Activated CD4-positive, alpha-beta T cell treated with anti-CD3 and anti-CD28 coated beads, Interleukin-2, amount 50 U/mL, for 1 hour (primary cell): ENCODE data around the gene CYP27C1.
"Not testable (repeated sequence)": the region's sequence is repeated elsewhere in the genome, so short reads cannot be mapped to it uniquely, and the experiment has no call there.

Experiments
- DNase-seq: peaks from one replicate; pipeline ENCODE4 v3.0.0-alpha.2; 2020

CYP27C1 gene

GRCh38 chr2:127220102-127220767 is at the start of gene CYP27C1:
TSS of gene CYP27C1 (minus strand) at chr2:127220299. CDS start at chr2:127220270, 29 bp downstream.
- DNase-seq: no peak

- DNase-seq: no peak
These were observed 41.8 kb upstream of the CYP27C1 start for GRCh38 chr2:127261804-127262406.

GRCh38 chr2:127259355-127259754 is 39.3 kb upstream of the CYP27C1 start:
- no peak for DNase-seq

GRCh38 chr2:127256866-127257265 is 36.8 kb upstream of the CYP27C1 start:
- DNase-seq: no peak

GRCh38 chr2:127256381-127256780 is 36.3 kb upstream of the CYP27C1 start:
- no peak for DNase-seq

GRCh38 chr2:127255721-127256120 is 35.6 kb upstream of the CYP27C1 start:
- no peak for DNase-seq

GRCh38 chr2:127255146-127255545 is 35.0 kb upstream of the CYP27C1 start:
- no peak for DNase-seq

GRCh38 chr2:127254386-127254981 is 34.4 kb upstream of the CYP27C1 start:
- no peak for DNase-seq

- DNase-seq: not testable (repeated sequence)
These were observed 21.1 kb upstream of the CYP27C1 start for GRCh38 chr2:127241184-127241583.

GRCh38 chr2:127239395-127239794 is 19.3 kb upstream of the CYP27C1 start:
- DNase-seq: no peak

GRCh38 chr2:127237768-127238167 is 17.7 kb upstream of the CYP27C1 start:
- DNase-seq: not testable (repeated sequence)

GRCh38 chr2:127235082-127235702 is 15.1 kb upstream of the CYP27C1 start:
- DNase-seq: no peak

- no peak for DNase-seq
These were observed 13.6 kb upstream of the CYP27C1 start for GRCh38 chr2:127233710-127234109.

GRCh38 chr2:127231130-127231865 is 11.2 kb upstream of the CYP27C1 start:
- DNase-seq: no peak

GRCh38 chr2:127229555-127229954 is 9.5 kb upstream of the CYP27C1 start:
- DNase-seq: no peak

GRCh38 chr2:127228102-127228501 is 8.0 kb upstream of the CYP27C1 start:
- no peak for DNase-seq

GRCh38 chr2:127227264-127227660 is 7.2 kb upstream of the CYP27C1 start:
- not testable (repeated sequence) for DNase-seq

- no peak for DNase-seq
These were observed 6.6 kb upstream of the CYP27C1 start for GRCh38 chr2:127226520-127227263.

GRCh38 chr2:127226132-127226519 is 6.0 kb upstream of the CYP27C1 start:
- DNase-seq: no peak

- no peak for DNase-seq
These were observed 5.3 kb upstream of the CYP27C1 start for GRCh38 chr2:127225186-127225960.

- DNase-seq: not testable (repeated sequence)
These were observed 4.0 kb upstream of the CYP27C1 start for GRCh38 chr2:127224135-127224534.
